ENCODE data around the gene MAP7. TPM values are rescaled to one million over a fixed set of nuclear protein-coding genes. Genes with fewer than 3 reads are reported as not detected.
"Not testable (repeated sequence)": the region's sequence is repeated elsewhere in the genome, so short reads cannot be mapped to it uniquely, and the experiment has no call there.

Gene MAP7
- polyA plus RNA-seq, 6 donors from 2014 or later: 0.19 to 0.71 (median 0.32) TPM; not detected in 2

GRCh38 chr6:136463743-136464142, 86.5 kb downstream of the MAP7 start:
- Mint-ChIP-seq H3K4me1 (peaks cover 0 to 10% (median 8%) of the 10 kb centered on the region in 3 donors), H3K4me3 (peak overlapping the region in 1 of 8 donors; percentile 67)

GRCh38 chr6:136446579-136447187, 103.5 kb downstream of the MAP7 start:
- Mint-ChIP-seq H3K4me3 (no peak overlapping the region), H3K27ac (no peak overlapping the region), H3K9me3 (peaks cover 2 to 14% (median 4%) of the 10 kb centered on the region in 7 donors), H3K27me3 (peaks cover 0 to 10% (median 4%) of the 10 kb centered on the region in 3 donors), H3K4me1 (no peaks in the 10 kb centered on the region), H3K36me3 (peaks cover 0 to 7% of the 10 kb centered on the region in 2 donors)
- ATAC-seq (ENCODE audit: low read depth in 2 of 2) (no peak), DNase-seq (no peak)

More at GRCh38 chr6:136463743-136464142, 86.5 kb downstream of the MAP7 start:
- Mint-ChIP-seq H3K27me3 (no peaks in the 10 kb centered on the region), H3K36me3 (no peaks in the 10 kb centered on the region), H3K9me3 (no peaks in the 10 kb centered on the region), H3K27ac (no peak overlapping the region)
- ATAC-seq (ENCODE audit: low read depth in 2 of 2) (no peak), DNase-seq (no peak)

- DNase-seq (no peak), ATAC-seq (ENCODE audit: low read depth in 2 of 2) (no peak)
- Mint-ChIP-seq H3K27me3 (peaks cover 0 to 10% (median 4%) of the 10 kb centered on the region in 3 donors), H3K9me3 (peaks cover 0 to 9% (median 3%) of the 10 kb centered on the region in 7 donors), H3K4me3 (no peak overlapping the region), H3K27ac (peak overlapping the region in 1 of 6 donors; percentile 56), H3K36me3 (peaks cover 0 to 2% of the 10 kb centered on the region in 2 donors), H3K4me1 (no peaks in the 10 kb centered on the region)
These were observed 104.1 kb downstream of the MAP7 start for GRCh38 chr6:136446145-136446544.

GRCh38 chr6:136445063-136445462, 105.2 kb downstream of the MAP7 start:
- H3K4me1 Mint-ChIP-seq: no peaks in the 10 kb centered on the region
- H3K36me3 Mint-ChIP-seq: no peaks in the 10 kb centered on the region
- no peak for DNase-seq

GRCh38 chr6:136440203-136440602, 110.0 kb downstream of the MAP7 start:
- DNase-seq (no peak), ATAC-seq (ENCODE audit: low read depth in 2 of 2) (no peak)
- Mint-ChIP-seq H3K4me1 (no peaks in the 10 kb centered on the region), H3K36me3 (no peaks in the 10 kb centered on the region), H3K27me3 (no peaks in the 10 kb centered on the region), H3K9me3 (no peaks in the 10 kb centered on the region), H3K4me3 (no peak overlapping the region), H3K27ac (no peak overlapping the region)

More at GRCh38 chr6:136445063-136445462, 105.2 kb downstream of the MAP7 start:
- no peak overlapping the region for H3K27ac Mint-ChIP-seq
- H3K9me3 Mint-ChIP-seq: peaks cover 0 to 6% (median 0%) of the 10 kb centered on the region in 7 donors
- H3K4me3 Mint-ChIP-seq: no peak overlapping the region
- no peak for ATAC-seq (ENCODE audit: low read depth in 2 of 2)
- peaks cover 0 to 10% (median 4%) of the 10 kb centered on the region in 3 donors for H3K27me3 Mint-ChIP-seq

- Mint-ChIP-seq H3K4me3 (peak overlapping the region in 1 of 8 donors; percentile 16), H3K36me3 (no peaks in the 10 kb centered on the region), H3K9me3 (no peaks in the 10 kb centered on the region), H3K27ac (peak overlapping the region in 2 of 6 donors; percentile 17 to 48), H3K27me3 (no peaks in the 10 kb centered on the region), H3K4me1 (no peaks in the 10 kb centered on the region)
- no peak for ATAC-seq (ENCODE audit: low read depth in 2 of 2)
- no peak for DNase-seq
These were observed 110.6 kb downstream of the MAP7 start for GRCh38 chr6:136439514-136440190.

GRCh38 chr6:136438441-136438840, 111.8 kb downstream of the MAP7 start:
- ATAC-seq (ENCODE audit: low read depth in 2 of 2) (no peak), DNase-seq (no peak)
- no peaks in the 10 kb centered on the region for H3K9me3 Mint-ChIP-seq
- no peaks in the 10 kb centered on the region for H3K36me3 Mint-ChIP-seq
- no peak overlapping the region for H3K27ac Mint-ChIP-seq
- H3K27me3 Mint-ChIP-seq: no peaks in the 10 kb centered on the region
- no peak overlapping the region for H3K4me3 Mint-ChIP-seq
- H3K4me1 Mint-ChIP-seq: no peaks in the 10 kb centered on the region

GRCh38 chr6:136437246-136437645, 113.0 kb downstream of the MAP7 start:
- no peaks in the 10 kb centered on the region for H3K4me1 Mint-ChIP-seq
- no peaks in the 10 kb centered on the region for H3K27me3 Mint-ChIP-seq
- no peak for DNase-seq
- H3K27ac Mint-ChIP-seq: no peak overlapping the region
- no peak overlapping the region for H3K4me3 Mint-ChIP-seq
- no peak for ATAC-seq (ENCODE audit: low read depth in 2 of 2)
- no peaks in the 10 kb centered on the region for H3K36me3 Mint-ChIP-seq
- H3K9me3 Mint-ChIP-seq: no peaks in the 10 kb centered on the region

- Mint-ChIP-seq H3K4me3 (no peak overlapping the region), H3K27ac (no peak overlapping the region), H3K4me1 (no peaks in the 10 kb centered on the region), H3K27me3 (peaks cover 0 to 8% (median 0%) of the 10 kb centered on the region in 3 donors), H3K9me3 (no peaks in the 10 kb centered on the region), H3K36me3 (no peaks in the 10 kb centered on the region)
- DNase-seq (no peak), ATAC-seq (ENCODE audit: low read depth in 2 of 2) (no peak)
These were observed 115.1 kb downstream of the MAP7 start for GRCh38 chr6:136435101-136435500.

GRCh38 chr6:136431306-136431705, 118.9 kb downstream of the MAP7 start:
- not testable (repeated sequence) for H3K27me3 Mint-ChIP-seq; ATAC-seq (ENCODE audit: low read depth in 2 of 2); H3K9me3 Mint-ChIP-seq; DNase-seq; H3K27ac Mint-ChIP-seq; H3K36me3 Mint-ChIP-seq; H3K4me3 Mint-ChIP-seq; H3K4me1 Mint-ChIP-seq

GRCh38 chr6:136429264-136430065, 120.8 kb downstream of the MAP7 start:
- H3K9me3 Mint-ChIP-seq: no peaks in the 10 kb centered on the region

GRCh38 chr6:136427378-136427717, 122.9 kb downstream of the MAP7 start:
- Mint-ChIP-seq H3K4me1 (no peaks in the 10 kb centered on the region), H3K27me3 (peaks cover 0 to 8% (median 0%) of the 10 kb centered on the region in 3 donors), H3K36me3 (no peaks in the 10 kb centered on the region), H3K27ac (no peak overlapping the region), H3K9me3 (no peaks in the 10 kb centered on the region), H3K4me3 (no peak overlapping the region)
- no peak for DNase-seq
- ATAC-seq (ENCODE audit: low read depth in 2 of 2): no peak

More at GRCh38 chr6:136429264-136430065, 120.8 kb downstream of the MAP7 start:
- no peaks in the 10 kb centered on the region for H3K4me1 Mint-ChIP-seq
- no peak for DNase-seq
- H3K4me3 Mint-ChIP-seq: no peak overlapping the region
- no peak overlapping the region for H3K27ac Mint-ChIP-seq
- peaks cover 0 to 8% (median 0%) of the 10 kb centered on the region in 3 donors for H3K27me3 Mint-ChIP-seq
- no peak for ATAC-seq (ENCODE audit: low read depth in 2 of 2)
- no peaks in the 10 kb centered on the region for H3K36me3 Mint-ChIP-seq

GRCh38 chr6:136426627-136427377, 123.4 kb downstream of the MAP7 start:
- no peaks in the 10 kb centered on the region for H3K36me3 Mint-ChIP-seq
- DNase-seq (no peak), ATAC-seq (ENCODE audit: low read depth in 2 of 2) (no peak)
- peaks cover 0 to 8% (median 0%) of the 10 kb centered on the region in 3 donors for H3K27me3 Mint-ChIP-seq
- no peaks in the 10 kb centered on the region for H3K4me1 Mint-ChIP-seq
- H3K4me3 Mint-ChIP-seq: no peak overlapping the region
- no peak overlapping the region for H3K27ac Mint-ChIP-seq
- H3K9me3 Mint-ChIP-seq: no peaks in the 10 kb centered on the region

All from naive B cell (primary cell).